SW 1271 (cell line): ENCODE data around the gene CAPN5.

Source experiments
- DNase-seq, 2 experiments: peaks; one replicate each; lab custom pipeline; 2025; lab: John Stamatoyannopoulos, UW

Gene CAPN5

DNA sequence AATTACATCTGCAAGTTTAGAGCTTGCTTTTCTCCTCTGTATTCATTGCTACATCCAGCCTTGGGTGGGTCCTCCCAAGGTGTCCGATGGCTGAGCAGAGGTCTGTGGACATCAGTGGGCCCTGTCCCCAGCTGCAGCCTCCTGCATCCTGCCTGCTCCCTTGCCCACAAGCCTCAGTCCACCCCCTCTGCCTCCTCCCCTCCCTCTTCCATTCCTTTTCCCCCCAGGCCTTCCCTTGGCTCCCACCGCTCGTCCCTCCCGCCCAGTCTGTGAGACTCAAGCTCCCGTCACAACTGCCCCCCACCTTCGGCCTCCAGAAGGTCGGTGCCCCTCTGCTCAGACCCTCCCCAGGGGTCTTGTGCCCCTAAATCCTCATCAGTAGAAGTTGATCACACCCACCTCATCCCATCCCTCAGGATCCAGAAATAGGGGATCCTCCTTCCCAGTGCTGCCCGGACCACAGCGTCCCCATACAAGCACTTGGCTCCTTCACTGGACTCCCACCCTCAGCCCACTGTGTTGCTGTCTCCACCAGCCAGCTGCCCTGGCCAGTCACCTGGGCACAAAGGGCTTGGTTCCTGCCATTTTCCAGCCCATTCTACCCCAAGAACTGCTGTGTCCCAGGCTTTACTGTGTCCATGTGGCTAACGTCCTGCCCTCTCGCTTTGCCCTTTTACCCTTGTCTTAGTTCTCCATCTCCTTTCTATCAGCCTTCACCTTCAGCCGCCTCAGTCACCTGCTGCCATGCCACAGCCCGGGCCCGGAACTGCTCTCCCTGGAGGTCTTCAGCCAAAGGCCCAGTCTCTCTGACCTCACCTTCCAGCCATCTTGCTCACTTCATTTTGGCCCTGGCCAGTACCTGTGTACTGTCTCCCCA lies 33.6 kb downstream of the CAPN5 start:
- DNase-seq: no peak

DNA sequence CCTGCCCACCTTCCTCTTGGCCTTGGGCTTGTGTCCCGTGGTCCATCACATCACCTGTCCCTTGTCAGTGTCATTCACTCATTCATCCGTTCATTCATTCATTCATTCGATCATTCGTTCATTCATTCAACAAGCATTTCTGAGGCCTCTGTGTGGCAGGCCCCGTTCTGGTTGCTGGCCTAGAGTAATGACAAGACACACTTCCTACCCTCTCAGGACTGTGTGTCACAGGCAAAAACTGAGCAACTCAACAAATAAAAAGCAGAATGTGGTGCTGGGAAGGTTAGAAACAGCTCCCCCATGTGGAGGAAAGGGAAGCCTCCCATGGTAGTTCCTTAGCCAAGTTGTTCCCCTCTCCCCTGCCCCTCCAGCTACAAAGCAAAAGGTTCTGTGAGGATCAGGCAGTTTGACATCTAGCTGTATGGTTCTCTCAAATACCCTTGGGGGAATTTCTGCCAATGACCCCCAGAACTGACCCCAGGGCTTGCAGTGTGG lies 34.3 kb downstream of the CAPN5 start:
- DNase-seq: peak in 1 of 2 experiments; percentile 20

DNA sequence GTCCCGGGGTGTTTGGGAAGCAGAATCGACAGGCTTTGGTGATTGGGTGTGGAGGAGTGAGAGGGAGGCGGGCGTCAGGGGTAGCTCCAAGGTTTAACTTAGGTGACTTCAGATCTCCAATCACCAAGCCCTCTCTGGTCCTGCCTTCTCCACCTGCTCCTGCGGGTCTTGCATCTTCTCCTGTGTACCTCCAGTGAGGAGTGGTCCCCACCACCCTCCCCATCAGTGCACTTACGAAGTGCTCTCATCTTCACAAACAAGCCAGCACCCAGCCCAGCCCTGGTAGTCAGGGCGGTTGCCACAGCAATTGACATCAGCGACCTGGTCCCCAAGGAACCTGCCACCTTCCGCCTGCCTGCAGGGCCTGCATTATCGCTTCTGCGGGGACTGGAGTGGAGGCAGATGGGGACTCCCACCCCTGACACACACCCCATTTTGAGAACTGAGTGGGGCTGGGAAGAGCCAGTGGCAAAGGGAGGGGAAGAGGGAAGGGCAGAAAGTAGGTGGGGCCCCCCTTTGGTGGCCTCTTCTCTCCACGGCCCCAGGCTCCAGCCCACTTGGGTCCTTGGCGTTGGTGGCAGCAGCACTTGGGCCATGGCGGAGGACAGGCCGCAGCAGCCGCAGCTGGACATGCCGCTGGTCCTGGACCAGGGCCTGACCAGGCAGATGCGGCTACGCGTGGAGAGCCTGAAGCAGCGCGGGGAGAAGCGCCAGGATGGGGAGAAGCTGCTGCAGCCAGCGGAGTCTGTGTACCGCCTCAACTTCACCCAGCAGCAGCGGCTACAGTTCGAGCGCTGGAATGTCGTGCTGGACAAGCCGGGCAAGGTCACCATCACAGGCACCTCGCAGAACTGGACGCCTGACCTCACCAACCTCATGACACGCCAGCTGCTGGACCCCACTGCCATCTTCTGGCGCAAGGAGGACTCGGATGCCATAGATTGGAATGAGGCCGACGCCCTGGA lies 35.8 kb downstream of the CAPN5 start, which contains the start of gene OMP:
Gene OMP (plus strand): TSS at position 595 of the 965 bp plus-strand sequence. CDS start 0 bp downstream, at position 595.
- no peak for DNase-seq

DNA sequence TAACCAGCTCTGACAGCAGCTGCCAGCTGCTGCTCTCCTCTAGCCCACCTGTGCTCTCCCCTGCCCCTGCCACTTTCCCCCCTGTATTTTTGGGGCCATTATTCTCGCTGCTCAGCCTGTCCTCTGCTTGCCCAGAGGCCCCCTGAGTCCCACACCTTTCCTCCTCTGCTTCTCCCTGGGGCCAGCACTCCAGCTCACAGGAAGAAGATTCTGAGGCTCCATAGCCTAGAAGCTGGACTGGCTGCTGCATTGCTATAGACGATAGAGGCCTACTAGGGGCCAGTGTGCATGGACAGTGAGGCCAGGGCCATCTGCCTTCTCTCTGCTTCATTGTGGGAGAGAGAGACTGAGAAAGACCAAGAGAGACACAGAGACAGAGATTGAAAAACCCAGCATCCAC lies 36.5 kb downstream of the CAPN5 start:
- no peak for DNase-seq

DNA sequence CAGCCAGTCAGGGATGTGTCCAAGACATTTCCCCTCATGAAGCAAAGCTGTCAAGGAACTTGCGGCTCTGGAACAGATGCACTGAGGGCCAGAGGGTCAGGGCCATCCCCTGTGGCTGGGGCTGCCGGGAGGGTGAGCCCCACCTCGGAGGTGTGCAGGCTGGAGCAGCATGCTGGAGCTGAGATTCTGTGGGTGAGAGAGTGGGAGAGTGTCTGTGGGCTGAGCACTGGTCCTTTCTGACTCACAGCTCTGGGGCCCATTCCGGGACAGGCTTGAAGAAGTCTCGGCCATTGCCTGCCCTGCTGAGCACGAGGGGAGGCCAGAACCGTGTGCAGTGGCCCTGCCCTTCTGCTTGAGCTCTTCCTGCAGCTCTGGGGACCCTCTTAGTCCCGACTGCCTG lies 38.0 kb downstream of the CAPN5 start:
- no peak for DNase-seq

DNA sequence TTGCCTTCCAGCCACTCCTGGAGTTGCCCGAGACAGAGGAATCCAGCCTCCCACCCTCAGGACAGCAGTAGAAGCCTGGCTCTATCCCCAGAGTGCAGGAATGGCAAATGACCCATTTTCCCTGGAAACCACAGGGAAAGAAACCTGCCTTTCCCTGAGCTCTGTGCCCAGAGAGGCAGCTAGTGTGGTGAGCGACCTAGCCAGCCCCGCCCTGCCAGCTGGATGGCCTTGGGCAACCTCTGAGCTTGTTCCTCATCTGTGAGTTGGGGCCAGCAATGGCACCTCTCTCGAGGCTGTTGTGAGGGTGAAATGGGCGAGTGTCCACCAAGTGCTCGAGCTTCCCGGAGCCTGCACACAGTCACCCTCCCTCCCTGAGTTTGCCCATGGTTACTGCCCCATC lies 39.5 kb downstream of the CAPN5 start:
- no peak for DNase-seq

DNA sequence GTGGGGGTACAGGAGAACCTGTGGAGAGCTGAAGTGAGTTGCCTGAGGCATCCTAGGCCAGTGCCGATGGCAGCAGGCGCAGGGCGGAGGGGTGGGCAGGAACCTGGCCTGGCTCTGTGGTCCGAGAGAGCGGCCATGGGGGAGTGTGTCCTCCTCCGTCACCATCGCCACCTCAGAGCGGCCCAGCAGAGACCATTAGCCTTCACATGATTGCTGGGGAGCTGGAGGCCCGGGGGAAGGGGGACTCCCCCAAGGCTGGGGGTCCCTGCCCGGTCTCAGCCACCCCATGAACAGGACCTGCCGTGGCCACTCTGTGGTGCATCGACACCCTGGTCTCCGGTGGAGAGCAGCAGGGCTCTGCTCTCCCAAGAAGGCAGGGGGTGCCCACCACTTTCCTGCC lies 40.0 kb downstream of the CAPN5 start:
- no peak for DNase-seq

DNA sequence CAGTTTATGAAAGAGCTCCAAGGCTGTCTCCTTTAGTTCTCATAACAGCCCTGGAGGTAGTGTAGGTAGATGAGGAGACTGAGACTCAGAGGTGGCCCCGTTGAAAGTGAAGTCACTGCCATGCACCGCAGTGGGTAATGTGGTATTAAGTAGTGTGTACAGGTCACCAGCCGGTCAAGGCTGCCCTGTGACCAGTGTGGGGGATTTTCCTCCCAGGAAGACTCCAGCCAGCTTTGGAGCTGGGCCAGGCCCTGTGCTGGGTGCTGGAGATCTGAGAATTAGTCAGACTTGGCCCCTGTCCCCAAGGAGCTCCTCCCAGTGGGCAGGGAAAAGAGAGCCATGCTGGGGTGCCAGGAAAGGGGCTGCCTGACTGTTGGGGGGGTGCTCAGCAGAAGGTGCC lies 41.2 kb downstream of the CAPN5 start:
- peak in 1 of 2 experiments; percentile 67 for DNase-seq

DNA sequence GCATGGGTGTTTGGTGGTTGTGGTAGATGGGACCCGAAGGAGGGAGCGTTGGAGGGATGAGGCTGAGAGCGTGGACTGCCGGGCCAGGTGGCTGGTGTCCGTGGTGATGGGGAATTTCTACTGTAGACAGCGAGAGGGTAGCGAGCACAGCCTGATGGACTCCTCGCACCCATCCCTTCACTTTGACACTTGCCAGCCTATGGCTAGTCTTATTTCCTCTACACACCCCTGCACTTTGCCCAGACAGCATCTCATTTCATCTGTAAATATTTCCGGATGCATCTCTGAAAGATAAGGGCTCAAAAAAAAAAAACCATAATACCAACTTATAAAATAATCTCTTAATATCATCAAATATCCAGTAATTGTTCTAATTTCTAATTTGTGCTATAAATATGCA lies 41.7 kb downstream of the CAPN5 start:
- no peak for DNase-seq

DNA sequence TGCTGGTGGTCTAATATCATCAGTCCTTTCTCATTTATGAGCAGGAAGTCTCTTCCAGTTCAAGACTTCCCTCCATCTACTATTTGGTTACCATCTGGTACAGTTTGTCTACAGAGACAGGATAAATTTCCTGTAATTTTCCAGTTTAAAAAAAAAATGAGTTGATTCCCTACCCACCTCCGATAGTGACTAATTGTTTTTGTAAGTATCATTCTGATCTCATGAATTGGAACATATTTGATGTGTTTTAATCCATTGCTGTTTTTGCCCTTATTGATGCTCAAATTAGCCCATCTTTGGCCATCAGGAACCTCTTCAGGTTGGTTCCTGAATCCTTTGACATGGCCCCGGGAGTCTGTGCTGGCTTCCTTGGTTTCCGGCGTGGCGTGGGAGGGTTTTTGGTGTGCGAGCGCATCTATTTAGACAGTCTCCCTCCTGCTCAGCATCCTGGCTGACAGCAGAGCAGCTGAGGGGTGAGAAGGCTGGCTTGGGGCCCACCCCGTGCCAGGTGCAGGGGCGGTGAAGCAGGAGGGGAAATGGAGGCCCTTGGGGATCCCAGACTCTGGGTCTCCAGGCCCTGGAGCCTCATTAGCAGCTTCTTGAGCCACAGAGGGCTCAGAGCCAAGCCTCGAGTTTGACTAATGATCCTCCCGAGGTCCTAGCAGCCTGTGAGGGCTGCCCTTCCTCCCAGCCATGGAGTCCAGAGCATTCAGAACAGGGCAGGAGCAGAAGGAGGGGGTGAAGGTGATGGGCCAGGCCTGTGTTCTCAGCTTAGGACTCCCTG lies 42.7 kb downstream of the CAPN5 start:
- DNase-seq: no peak

DNA sequence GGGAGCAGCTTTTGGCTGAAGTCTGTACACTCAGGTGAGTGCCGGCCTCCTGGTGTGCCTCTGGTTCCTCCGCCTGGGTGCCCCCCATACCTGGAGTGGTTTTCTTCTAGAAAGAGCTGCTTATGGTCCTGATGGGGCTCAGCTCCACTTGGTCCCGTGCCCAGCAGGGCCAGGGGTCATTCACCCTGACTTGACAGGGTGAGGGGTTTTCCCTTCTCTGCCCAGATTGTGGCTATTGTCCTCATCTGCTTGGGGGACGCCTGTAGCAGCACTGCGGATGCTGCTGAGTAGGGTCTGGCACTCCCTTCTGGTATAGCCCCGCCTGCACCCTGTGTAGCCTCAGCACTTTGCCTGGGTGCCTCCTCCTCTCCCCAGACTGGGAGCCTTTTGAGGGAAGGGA lies 44.1 kb downstream of the CAPN5 start:
- no peak for DNase-seq

DNA sequence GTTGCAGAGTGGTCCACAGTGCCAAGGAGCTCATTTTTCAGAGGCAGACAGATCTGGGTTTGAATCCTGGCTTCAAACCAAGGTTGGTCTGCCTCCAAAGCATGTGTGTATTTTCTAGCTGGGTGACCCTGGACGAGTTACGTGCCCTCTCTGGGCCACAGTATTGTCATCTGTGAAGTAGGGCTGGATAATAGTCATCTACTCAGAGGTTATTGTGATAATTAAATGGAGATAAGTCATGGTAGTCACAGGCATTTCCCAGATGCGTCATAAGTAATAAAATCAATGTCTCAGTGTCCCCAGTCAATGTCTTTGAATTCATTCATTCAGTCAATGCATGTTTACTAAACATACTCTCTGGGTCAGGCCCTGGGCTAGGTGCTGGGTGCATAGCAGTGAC lies 44.5 kb downstream of the CAPN5 start:
- DNase-seq: no peak

DNA sequence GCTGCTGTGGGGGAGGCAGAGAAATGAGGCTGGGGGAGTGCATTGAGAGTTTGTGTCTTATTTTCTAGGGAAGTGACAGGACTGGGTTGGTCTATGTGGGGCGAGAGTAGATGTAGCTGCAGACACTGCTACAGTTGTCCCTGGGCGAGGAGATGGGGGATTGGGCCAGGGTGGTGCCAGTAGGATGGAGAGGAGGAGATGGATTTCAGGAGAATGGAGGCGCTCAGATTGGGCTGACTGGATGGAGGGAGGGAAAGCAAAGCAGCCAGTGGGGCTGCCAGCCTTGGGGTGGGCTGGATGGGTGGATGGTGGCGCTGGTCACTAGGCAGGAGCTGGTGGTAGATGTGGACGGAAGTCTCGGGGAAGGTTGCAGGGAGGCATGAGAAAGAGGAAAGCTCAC lies 45.2 kb downstream of the CAPN5 start:
- DNase-seq: no peak

DNA sequence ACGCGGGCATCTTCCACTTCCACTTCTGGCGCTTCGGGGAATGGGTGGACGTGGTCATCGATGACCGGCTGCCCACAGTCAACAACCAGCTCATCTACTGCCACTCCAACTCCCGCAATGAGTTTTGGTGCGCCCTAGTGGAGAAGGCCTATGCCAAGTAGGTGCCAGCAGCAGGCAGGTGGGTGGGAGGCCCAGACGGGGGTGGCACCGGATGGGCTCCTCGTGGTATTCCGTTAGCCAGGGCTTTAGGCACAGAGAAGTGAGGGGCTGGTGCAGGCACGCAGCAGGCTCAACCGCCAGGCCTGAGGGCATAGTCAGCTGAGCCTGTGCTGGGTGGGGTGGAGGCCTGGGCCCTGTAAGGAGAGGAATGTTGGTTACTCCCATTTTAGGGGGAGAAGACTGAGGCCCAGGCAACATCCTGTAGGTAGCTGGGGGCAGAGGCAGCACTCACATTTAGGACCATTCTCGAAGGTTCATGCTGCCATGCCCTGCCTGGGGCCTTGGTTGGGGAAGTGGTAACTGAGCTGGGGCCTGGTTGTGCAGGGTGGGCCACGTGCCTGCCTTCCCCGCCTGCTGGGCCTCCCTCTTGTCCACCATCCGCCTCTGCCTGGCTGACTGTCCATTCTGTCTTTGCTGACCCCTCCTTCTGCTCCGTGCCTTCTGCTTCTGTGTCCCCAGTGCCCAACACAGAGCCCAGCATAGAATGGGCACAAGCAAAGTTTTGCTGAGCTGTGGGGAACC lies 46.0 kb downstream of the CAPN5 start:
- DNase-seq: no peak

DNA sequence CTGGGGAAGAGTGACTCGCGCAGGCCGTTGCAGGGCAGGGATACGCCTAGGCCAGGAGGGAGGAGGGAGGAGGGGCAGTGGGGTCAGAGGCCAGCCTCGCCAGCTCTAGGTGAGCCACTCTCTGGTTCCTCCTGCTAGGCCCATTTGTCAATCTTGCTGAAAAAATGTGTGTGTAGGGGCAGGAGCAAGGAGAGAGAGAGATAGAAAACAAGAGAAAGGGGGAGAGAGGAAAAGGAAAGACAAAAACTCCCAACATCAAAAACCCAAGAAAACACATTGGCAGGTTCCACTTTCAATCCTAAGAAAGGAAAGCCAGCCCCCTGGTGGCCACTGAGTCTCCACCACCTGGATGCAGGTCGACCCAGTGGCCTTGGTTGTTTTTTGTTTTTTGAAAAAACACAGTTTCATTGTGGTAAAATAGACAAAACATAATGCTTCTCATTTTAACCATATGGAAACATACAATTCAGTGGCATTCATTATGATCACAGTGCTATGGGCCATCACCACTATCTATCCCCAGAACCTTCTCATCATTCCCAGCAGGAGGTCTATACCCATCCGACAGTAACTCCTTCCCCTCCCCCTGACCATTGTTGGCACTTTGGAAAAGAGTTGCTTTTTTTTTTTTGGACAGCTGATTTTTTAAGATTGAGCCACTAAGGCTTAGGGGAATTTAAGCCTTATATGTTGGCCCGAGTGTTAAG lies 46.8 kb downstream of the CAPN5 start:
- peak in 1 of 2 experiments; percentile 52 for DNase-seq

DNA sequence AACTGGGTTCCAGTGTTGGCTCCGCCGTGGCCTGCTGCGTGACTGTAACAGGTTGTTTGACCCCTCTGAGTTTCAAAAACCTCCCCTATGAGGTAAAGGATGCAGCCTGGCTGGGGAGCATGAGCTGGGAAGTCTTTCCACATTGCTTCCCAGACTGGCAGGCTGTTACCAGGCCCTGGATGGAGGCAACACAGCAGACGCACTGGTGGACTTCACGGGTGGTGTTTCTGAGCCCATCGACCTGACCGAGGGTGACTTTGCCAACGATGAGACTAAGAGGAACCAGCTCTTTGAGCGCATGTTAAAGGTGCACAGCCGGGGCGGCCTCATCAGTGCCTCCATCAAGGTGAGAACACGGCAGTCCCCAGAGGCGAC lies 47.3 kb downstream of the CAPN5 start:
- no peak for DNase-seq

DNA sequence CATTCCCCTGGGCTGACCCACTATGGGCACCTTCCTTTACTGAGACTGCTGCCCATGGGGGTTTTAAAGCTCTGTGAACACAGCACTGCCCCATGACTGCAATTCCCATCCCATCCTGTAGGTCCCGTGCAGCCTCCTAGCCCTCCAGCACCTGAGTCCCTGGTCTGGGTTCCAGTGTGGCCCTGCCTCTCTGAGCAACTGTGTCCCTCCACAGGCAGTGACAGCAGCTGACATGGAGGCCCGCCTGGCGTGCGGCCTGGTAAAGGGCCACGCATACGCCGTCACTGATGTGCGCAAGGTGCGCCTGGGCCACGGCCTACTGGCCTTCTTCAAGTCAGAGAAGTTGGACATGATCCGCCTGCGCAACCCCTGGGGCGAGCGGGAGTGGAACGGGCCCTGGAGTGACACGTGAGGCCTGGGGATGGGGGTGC lies 48.4 kb downstream of the CAPN5 start:
- DNase-seq: no peak

DNA sequence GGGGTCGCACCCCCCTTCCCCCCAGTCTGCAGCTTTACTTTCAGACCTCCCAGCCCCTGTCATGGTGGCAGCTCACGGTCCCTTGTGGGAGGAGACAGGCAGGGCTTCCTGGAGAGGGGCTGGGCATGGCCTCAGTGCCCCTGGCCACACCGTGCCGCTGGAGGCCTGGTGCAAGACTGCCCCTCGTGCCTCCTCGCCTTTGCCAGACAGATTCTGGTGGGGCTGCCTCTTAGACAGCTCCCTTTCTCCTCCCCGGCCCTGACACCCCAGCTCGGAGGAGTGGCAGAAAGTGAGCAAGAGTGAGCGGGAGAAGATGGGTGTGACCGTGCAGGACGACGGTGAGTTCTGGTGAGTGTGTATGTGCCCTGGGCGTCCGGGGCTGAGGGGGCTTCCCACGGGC lies 49.2 kb downstream of the CAPN5 start:
- no peak for DNase-seq

DNA sequence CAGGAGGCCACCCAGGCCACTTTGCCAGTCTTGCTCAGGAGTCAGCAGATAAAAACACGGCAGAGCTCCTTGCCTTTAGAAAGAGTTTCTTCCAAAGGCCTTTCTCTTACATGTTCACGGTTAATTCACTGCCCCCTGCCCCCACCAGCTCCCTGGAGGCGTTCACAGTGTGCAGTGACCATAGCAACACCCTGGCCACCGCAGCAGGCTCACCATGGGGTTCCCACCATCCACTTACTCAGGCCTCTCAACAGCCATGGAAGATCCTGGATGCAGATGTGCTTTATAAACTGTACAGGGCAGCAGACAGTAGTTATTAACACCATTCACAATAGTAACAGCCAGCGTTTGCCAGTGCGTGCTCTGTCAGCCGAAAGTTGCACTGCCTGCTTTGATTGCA lies 50.7 kb downstream of the CAPN5 start:
- DNase-seq: no peak

DNA sequence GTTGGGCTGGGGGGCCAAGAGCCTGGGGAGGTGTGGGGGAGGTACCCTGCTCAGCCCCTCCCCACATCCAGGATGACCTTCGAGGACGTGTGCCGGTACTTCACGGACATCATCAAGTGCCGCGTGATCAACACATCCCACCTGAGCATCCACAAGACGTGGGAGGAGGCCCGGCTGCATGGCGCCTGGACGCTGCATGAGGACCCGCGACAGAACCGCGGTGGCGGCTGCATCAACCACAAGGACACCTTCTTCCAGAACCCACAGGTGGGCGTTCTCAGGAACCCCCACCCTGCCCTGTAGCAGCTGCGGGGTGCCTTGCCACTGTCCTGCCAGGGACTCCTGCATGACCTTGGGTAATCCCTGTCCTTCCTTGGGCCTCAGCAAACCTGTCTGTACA lies 51.3 kb downstream of the CAPN5 start:
- no peak for DNase-seq
